SH-SY5Y (cell line): ENCODE results near the gene SEMA3C.

Experiments
- GATA2 ChIP-seq: IDR thresholded peaks from 2 replicates; pipeline ENCODE4 v1.6.1; 2011; ENCODE audit warnings: mild to moderate bottlenecking, low read depth, low read length
- GATA3 ChIP-seq: IDR thresholded peaks from 2 replicates; pipeline ENCODE4 v1.6.1; 2011; ENCODE audit warnings: low read depth, mild to moderate bottlenecking, low read length, moderate library complexity

GRCh38 chr7:80821771-80822319 is 97.0 kb downstream of the SEMA3C start:
- no peak for TF ChIP-seq GATA2
- TF ChIP-seq GATA3, result no peak
